ENCODE results near the gene PANK4.

GRCh38 chr1:2479186-2479585 is 47.2 kb downstream of the PANK4 start:
- TF ChIP-seq POLR2AphosphoS5 (IDR thresholded peaks at IDR 0.05; ENCODE audit: borderline replicate concordance, low read depth, low read length), result no peak
- TF ChIP-seq EZH2 (IDR thresholded peaks at IDR 0.05), result no peak
- no peak for TF ChIP-seq FOXP2 (optimal IDR thresholded peaks at IDR 0.05; ENCODE audit: control extremely low read depth, extremely low read length, insufficient read depth)
